ENCODE data around the gene CAV3.

CAV3 gene

DNA sequence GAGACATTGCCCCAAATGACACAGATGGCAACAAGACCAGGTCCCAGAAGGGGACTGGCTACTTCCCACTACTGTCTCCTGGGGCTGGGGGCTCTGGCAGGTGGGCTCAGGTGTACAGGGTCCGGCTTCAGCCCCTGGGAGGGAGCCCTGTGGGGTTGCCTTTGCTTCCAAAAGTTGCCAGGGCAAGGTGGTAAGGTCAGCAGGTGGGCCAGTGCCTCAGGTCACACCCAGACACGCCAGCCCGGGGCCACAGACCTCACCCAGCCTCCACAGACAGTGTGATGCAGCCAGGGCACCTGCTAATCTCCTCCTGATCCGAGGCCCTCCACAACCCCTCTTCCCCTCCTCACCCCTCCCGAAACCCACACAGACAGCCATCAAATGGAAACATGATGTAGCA lies 28.3 kb downstream of the CAV3 start:
- DNase-seq (ENCODE audit: low spot score), result no peak

DNA sequence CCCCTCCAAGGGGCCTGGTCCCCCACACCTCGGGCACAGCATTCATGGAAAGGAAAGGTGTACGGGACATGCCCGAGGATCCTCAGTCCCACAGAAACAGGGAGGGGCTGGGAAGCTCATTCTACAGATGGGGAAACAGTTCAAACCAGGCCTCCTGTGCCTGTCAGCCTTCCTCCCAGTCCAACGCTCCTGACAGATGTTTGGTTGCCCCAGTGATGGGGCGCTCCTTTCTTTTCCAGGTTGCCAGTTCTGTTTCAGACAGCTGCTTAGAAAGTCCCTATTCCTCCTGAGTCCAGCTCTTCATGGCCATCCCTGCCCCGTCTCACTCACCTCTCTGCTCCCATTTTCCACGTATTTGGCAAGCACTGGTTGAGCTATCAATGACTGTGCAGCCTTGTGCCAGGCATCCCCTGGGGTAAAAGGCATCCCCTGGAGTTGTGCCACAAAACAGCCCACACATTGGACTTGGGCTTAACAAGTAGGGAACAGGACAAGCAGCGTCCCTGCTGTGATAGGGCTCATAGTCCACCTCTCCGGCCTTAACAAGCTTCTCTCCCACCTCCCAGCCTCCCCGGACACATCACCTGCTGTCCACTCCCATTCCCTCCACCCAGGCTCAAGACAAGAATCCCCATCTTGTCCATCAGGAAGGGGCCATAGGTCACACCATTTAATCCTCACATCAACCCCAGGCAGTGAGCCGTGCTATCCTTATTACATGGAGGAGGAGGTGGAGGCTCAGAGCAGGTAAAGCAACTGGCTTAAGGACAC lies 29.2 kb downstream of the CAV3 start:
- no peak for DNase-seq (ENCODE audit: low spot score)

GRCh38 chr3:8764528-8764927 lies 30.9 kb downstream of the CAV3 start:
- DNase-seq (ENCODE audit: low spot score), result no peak

DNA sequence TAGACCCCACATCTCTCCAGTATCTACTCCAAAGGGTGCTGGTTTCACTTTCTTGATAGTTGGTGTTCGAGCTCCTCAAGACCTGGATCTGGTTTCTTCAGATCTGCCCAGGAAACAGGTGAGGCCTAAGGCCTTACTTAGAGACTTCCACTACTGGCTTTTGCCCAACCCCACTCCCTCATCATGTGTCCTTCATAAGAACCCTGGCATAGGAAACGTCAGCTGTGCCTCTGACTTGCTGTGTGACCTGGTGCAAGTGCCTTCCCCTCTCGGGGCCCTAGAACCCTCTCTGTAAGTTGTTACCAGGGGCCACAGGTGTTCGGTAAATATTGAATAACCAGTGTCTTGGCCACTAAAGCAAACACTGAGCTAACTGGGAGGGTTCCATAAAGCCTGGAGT lies 31.9 kb downstream of the CAV3 start:
- no peak for DNase-seq (ENCODE audit: low spot score)

GRCh38 chr3:8766148-8766547 lies 32.5 kb downstream of the CAV3 start:
- DNase-seq (ENCODE audit: low spot score), result no peak

- no peak for DNase-seq (ENCODE audit: low spot score)
These were observed 33.7 kb downstream of the CAV3 start for GRCh38 chr3:8767256-8767666.

- DNase-seq (ENCODE audit: low spot score), result no peak
These were observed 34.2 kb downstream of the CAV3 start for GRCh38 chr3:8767667-8768363.

DNA sequence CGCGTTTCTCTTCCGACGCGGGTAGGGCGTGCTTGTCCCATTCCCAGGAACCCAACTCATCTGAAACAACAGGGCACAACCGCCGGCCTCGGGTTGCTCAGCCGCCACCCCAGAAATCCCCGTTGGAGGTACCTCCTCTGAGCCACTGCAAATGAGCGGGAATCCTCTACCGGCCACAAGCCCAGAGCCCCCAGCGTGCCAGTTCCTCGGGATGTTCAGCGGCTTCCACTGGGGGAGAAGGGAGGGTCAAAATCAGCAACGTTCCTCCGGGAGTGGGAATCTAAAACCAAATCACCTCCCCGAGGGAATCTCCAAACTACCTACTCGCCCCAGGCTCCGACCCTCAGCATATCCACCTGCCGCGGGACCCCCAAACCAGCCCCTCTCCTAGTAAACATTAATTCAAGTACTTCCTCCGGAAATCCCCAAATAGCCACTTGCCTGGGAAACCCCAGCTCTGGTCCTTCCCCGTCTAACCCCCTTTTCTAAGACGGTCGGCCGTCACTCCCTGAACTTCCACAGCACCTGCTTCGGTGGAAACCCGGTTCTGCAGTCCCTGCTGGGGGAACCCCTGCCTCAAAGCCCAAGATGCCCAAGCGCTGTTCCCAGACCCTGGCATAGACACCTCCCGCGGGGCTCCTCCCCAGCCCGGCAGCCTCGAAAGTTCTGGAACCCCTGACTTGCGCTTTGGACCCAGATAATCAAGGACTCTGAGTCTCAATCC lies 34.9 kb downstream of the CAV3 start:
- DNase-seq (ENCODE audit: low spot score), result no peak

GRCh38 chr3:8769088-8769822 lies 35.7 kb downstream of the CAV3 start, which contains the start of gene OXTR:
Gene OXTR (minus strand): TSS chr3:8769613. CDS start chr3:8768187, 1,426 bp downstream.
- DNase-seq (ENCODE audit: low spot score), result peak; percentile 16

DNA sequence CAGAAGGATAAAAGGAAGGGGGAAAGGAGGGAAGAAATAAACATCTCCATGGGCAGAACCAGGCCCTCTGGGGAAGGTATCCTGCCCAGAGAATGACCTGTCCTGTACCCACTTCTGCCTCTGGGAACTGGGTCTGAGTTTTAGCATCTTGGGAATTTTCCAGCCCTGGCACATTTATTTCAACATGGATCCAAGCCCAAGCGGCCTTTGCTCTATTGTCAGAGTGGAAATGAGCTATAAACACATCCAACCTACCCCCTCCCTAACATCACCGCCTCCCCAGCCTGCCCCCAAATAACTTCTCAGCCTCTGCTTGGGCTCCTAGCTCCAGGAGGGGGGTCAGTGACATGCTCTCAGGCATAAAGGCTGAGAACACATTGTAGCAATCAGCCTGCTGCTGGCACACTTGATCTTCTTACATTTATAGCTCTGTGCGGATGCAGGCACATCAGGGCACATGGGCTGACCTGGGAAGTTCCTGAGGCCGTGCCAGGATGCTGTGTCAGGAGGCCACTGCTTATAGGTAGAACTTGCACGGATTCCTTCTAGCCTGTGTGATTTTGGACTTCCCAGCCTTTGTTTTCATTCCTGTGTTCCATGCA lies 40.4 kb downstream of the CAV3 start:
- no peak for DNase-seq (ENCODE audit: low spot score)

- DNase-seq (ENCODE audit: low spot score), result no peak
These were observed 41.6 kb downstream of the CAV3 start for GRCh38 chr3:8775181-8775580.

DNA sequence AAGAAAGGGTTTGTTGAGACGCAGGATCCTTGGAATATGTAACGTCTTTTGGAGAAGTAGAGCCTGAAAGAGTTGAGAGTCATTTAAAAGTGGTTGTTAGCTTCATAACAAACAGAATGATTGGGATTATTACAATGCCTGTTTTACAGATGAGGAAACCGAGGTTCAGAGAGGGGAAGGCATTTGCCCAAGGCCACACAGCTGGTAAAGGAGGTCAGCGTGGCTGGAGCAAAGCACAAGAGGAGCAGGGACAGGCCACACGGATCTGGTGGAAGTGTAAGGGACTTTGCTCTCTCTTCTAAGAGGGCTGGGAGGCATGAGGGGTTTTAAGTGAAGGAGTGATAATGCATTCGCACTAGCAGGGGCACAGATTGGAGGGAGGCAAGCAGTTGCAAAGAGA lies 42.0 kb downstream of the CAV3 start:
- DNase-seq (ENCODE audit: low spot score), result no peak

DNA sequence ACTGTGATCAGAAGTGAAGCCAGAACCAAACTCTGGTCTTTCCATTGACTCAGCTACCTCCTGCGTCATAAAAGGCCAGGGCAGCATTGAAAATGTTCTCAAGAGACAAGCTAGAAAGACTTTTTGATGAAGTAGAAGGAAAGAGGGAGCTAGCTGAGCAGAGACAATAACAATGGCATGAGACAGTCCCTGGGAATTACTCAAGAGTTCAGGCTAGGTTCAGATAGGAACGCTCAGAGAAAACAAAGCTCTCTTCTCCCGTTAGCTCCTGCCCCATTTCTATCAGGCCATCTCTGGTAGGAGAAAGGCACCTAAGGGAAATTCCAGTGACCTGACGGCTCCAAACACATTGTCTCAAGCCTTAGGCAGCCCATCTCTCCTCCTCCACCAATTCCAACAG lies 42.8 kb downstream of the CAV3 start:
- no peak for DNase-seq (ENCODE audit: low spot score)

DNA sequence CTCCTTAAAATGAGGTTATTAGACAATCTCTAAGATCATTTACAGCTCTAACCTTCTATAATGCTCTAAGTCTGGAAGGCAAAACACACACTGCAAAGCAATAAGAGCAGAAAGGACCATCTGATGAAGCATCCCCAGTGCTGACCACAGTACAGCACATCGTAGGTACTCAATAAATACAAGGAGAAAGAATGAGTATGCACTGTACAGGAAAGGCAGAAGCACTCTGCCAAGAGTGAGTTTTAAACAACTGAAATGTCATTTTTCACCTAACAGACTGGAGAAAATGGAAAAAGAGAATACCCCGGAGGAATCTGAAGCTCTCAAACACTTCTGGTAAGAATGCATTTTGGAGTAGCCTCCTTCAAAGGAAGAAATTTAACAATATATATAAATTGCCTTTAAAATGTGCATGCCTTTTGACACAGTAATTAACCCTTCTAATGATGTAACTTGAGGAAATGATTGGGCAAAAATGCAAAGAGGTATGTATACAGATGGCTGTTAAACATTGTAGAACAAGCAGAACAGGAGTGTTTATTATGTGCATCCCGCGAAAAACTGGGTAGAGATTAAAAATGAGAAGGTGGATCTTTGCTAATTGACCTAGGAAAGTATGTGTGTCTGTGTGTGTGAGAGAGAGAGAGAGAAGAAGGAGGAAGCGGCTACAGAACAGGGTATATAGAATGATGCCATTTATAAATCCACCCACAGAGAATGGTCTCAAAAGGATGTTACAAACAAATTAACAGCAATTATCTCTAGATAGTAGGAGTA lies 43.8 kb downstream of the CAV3 start:
- DNase-seq (ENCODE audit: low spot score), result no peak

GRCh38 chr3:8777978-8778267 lies 44.3 kb downstream of the CAV3 start:
- no peak for DNase-seq (ENCODE audit: low spot score)

GRCh38 chr3:8778475-8778874 lies 44.9 kb downstream of the CAV3 start:
- DNase-seq (ENCODE audit: low spot score), result no peak

DNA sequence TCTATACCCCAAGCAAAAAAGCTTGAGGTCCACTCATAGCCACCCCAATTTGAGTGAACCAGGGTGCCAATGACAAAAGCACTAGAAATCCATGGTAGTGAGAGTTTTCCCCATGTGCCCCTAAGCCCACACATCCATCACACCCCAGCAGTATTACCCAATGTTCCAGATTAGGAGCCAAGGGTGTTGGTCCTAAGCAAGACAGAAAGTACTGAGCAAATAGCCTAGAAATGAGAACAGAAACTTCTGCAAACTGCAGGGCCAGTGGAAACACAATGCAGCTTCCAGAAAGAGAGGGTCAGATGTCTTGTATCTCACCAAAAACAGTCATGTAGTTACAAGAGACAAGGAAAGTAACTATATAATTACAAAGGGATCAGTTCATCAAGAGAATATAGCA lies 46.7 kb downstream of the CAV3 start:
- no peak for DNase-seq (ENCODE audit: low spot score)

DNA sequence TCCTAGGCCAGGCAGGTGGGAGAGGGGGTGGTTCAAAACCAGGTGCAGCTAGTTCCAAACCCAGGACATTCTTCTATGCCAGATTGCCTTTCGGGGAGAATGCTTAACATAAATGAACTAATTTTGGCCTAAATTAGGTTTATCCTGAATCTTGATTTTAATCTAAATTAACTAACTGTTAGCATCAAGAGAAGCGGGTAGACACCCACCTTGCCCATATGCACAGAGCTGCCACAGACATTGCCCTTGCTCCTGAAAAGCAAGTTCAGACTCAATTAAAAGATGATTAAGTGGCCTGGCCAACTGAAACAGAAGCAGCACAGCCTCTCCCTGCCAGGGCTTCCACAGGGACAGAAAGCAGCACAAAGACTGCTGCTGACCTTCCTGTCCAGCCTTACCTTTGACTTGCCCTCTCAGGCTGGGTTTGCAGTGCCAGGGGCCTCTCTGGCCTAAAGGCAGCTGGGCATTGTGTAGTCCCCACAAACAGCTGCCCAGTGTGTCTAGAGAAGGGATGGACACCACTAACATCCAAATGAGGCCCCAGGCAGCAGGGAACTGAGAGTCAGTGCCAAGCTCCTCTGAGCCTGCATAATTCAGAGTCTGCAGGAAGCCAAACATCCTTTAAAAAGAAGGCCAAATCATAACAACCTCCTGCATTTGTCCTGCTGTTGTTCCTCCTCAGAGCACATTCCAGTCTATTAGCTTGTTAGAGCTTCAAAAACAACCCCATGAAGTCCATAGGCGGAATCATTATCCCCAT lies 51.3 kb downstream of the CAV3 start:
- DNase-seq (ENCODE audit: low spot score), result no peak

- no peak for DNase-seq (ENCODE audit: low spot score)
These were observed 56.9 kb downstream of the CAV3 start for GRCh38 chr3:8790529-8790928.

DNA sequence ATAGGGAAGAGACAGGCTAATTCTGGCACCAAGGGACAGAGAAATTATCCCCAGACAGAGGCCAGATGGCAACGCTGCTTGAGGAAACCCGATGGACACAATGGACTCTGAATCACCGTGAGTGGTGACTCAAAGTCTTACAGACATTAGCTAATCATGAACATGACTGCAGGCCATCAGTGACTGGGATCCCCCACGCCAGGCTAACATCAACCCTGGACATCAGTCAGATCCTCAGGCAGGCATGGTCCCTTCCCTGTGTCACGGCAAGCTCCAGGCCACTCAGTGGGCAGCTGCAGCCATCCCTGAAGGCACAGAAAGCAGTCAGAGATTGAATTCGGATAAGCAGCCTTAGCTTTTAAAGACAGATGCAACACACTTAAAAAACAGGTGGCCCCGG lies 59.6 kb downstream of the CAV3 start:
- no peak for DNase-seq (ENCODE audit: low spot score)

GRCh38 chr3:8794247-8794646 lies 60.6 kb downstream of the CAV3 start:
- no peak for DNase-seq (ENCODE audit: low spot score)
